ENCODE results near the gene C2CD3.
"Not testable (repeated sequence)": the region's sequence is repeated elsewhere in the genome, so short reads cannot be mapped to it uniquely, and the experiment has no call there.

The C2CD3 gene

DNA sequence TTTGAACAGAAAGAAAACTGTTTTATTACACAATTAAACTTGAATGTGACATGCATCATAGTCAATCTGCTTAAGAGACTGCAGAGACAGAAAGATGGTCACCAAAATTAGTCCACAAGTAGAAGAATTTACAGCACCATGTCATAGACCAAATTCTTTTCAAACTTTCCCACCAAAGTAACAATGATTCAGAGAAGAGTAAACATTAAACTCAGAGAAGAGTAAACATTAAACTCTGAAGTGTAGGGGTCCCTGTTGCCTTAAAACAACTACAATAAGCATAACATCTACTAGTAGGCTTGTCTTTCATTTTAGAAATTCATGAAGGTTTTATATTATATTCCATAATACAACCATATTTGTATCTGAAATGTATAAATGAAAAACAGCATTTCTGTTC, 104.1 kb downstream of the C2CD3 start:
- DNase-seq, result not testable (repeated sequence)

DNA sequence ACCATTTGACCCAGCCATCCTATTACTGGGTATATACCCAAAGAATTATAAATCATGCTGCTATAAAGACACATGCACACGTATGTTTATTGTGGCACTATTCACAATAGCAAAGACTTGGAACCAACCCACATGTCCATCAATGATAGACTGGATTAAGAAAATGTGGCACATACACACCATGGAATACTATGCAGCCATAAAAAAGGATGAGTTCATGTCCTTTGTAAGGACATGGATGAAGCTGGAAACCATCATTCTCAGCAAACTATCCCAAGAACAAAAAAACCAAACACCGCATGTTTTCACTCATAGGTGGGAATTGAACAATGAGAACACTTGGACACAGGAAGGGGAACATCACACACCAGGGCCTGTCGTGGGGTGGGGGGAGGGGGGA, 105.3 kb downstream of the C2CD3 start:
- not testable (repeated sequence) for DNase-seq

DNA sequence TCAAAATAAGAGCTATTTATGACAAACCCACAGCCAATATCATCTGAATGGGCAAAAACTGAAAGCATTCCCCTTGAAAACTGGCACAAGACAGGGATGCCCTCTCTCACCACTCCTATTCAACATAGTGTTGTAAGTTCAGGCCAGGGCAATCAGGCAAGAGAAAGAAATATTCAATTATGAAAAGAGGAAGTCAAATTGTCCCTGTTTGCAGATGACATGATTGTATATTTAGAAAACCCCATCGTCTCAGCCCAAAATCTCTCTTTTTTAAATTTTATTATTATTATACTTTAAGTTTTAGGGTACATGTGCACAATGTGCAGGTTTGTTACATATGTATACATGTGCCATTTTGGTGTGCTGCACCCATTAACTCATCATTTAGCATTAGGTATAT, 107.2 kb downstream of the C2CD3 start:
- not testable (repeated sequence) for DNase-seq

DNA sequence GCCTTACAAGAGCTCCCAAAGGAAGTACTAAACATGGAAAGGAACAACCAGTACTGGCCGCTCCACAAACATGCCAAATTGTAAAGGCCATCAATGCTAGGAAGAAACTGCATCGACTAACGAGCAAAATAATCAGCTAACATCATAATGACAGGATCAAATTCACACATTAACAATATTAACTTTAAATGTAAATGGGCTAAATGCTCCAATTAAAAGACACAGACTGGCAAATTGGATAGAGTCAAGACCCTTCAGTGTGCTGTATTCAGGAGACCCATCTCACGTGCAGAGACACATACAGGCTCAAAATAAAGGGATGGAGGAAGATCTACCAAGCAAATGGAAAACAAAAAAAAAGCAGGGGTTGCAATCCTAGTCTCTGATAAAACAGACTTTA, 109.2 kb downstream of the C2CD3 start:
- not testable (repeated sequence) for DNase-seq

DNA sequence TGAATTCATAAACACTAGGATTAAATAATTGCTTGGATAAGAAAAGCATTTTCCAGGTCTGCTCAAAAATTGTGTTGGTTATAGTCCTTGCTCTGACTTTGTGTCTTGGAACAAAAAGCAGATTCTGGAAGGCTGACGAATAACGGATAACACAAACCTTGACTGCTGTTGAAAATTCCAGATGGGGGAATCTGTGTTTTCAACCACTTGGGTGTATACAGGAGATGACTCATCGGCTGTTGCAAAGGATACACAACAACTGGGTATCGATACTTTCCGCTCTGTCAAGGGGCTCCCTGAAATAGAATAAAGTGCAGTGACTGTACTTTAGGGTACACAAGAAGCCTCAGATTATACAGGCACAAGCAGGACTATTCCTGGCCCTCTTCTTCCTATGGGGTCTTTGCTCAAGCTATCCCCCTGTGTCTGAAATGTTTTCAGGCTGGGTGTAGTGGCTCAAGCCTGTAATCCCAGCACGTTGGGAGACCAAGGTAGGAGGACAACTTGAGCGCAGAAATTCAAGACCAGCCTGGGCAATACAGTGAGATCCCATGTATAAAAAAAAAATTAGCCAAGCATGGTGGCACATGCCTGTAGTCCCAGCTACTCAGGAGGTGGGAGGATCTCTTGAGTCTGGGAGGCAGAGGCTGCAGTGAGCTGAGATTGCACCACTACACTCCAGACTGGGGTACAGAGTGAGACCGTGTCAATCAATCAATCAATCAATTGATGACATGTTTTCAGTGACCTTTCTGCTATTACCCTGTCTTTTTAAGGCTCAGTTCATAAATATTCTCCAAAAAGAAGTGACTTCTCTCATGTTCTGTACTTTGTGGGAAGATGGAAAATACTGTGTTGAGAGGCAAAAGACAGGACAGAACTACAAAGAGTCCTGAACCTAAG, 113.3 kb downstream of the C2CD3 start:
- no peak for DNase-seq

DNA sequence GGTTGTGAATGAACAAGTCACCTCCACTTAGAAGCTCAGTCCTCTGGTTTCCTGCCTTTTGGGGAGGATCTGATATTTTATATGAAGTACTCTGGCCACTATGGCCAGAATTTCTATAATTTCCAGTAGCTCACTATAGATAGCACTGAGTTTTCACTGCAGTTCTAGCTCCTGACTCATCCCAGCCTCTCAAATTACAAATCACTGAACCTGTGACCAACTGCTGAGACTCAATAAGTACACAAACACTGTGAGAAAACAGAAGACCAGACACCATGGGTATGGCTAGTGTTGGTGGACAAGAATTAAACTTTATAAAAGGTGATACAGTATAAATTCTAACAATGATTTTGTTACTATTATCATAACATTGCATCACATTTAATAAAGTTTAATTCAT, 114.9 kb downstream of the C2CD3 start:
- DNase-seq, result no peak

DNA sequence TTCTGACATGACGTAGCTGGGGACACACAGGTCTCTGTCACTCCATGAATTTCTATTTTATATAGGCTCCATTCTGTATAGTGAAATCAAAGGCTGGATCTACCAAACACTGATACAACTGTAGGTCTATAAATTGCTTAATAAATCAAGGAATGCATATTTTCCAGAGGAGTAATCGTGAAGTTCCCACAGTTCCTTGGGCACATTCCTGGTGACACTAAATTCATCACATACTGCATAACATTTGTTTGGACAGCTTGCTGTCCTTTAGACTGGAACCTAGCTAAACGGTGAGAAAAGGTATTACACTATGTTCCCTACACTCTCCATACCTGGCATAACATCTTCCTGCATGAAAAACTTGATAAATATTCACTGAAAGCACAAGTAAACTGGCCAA, 120.3 kb downstream of the C2CD3 start:
- no peak for DNase-seq

DNA sequence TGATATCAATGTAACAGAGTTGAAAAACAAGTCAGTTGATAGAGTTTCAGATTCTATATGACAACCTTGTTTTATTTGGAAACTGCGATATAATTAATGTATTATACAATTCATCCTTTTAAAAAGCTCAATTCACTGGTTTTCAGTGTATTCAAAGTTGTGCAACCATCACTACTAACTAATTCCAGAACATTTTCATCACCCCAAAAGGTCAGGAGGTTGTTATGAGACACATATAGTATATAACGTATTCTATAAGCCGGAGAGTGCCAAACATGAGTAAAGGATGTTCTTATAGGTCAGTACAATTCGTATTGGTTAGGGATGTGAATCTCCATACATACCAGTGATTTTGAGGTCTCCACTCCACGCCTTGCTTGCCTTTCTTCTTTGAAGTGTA, 121.8 kb downstream of the C2CD3 start:
- DNase-seq, result no peak

DNA sequence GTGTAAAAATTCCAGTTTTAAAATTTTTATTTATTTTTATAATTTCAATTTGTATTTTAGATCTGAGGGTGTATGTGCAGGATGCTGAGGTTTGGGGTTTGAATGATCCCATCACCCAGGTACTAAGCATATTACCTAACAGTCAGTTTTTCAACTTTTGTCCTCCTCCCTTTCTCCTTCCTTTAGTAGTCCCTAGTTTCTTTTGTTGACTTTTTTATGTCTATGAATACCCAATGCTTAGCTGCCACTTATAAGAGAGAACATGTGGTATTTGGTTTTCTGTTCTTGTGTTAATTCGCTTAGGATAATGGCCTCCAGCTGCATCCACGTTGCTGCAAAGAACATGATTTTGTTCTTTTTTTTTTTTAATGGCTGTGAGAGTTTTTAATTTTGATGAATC, 126.3 kb downstream of the C2CD3 start:
- no peak for DNase-seq

DNA sequence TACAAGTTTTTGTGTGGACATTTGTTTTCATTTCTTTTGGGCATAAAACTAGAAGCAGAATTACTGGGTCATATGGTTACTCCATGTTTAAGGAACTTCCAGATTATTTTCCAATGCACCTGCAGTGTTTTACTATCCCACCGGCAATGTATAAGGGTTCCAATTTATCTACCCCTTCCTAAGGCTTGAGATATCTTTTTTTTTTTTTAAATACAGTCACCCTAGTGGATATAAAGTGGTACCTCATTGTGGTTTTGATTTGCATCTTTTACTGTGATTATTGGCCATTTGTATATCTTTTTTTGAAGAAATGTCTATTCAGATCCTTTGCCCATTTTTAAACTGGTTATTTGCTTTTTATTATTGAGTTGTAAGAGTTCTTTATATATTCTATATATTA, 127.4 kb downstream of the C2CD3 start:
- DNase-seq, result no peak

DNA sequence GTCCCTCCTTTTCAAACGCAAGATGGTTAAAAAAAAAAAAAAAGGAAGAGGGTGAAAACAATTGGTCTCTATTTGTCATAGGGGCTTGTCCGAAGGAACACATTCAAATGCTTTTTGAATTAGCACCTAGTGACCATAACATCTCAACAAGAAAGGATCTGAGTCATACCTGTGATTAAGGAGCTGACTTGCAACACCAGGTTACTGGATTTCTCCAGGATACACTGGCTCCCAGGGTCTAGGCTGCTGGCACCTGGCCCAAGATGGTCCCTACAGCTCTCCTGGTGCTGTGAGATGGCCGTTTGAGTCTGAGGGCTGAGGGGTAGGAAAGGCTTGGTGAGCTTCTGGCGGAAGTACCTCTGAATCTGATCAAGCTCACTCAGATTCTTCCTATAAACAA, 133.5 kb downstream of the C2CD3 start:
- no peak for DNase-seq

DNA sequence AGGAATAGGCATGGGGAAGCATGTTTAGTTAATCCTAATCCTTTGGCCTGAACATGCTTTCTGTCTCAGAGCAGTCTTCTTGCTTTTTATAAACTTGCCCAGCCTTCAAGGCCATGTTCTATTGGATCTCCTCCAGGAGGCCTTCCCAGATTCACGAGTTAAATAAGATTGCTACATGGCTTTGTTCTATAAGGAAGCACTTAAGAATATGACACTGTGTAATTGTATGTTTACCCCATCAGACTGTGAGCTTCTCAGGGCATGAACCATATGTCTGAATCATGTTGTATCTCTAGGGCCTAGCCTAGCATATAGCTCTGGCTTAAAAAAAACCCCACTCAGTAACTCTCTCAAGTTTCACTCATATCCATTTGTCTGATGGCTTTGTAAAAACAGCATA, 135.5 kb downstream of the C2CD3 start:
- no peak for DNase-seq

DNA sequence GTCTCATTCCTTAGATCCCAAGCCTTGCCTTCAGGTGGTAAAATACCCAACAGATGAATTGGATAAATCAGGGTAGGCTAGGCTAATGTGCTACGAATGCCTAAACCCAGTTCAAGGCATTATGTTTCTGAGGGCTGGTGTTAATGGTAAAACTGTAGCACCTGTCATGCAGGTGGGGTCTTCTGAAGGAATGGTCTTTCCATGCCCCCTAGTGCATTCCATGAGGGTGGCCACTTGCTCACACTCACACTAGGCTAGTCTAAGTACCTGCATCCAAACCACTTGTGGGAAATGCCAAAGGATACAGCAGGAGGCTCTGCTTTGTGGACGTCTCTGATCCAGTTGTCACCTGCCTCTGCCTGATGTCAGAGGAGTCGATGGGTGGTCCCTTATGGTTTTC, 137.8 kb downstream of the C2CD3 start:
- DNase-seq, result peak; percentile 30

DNA sequence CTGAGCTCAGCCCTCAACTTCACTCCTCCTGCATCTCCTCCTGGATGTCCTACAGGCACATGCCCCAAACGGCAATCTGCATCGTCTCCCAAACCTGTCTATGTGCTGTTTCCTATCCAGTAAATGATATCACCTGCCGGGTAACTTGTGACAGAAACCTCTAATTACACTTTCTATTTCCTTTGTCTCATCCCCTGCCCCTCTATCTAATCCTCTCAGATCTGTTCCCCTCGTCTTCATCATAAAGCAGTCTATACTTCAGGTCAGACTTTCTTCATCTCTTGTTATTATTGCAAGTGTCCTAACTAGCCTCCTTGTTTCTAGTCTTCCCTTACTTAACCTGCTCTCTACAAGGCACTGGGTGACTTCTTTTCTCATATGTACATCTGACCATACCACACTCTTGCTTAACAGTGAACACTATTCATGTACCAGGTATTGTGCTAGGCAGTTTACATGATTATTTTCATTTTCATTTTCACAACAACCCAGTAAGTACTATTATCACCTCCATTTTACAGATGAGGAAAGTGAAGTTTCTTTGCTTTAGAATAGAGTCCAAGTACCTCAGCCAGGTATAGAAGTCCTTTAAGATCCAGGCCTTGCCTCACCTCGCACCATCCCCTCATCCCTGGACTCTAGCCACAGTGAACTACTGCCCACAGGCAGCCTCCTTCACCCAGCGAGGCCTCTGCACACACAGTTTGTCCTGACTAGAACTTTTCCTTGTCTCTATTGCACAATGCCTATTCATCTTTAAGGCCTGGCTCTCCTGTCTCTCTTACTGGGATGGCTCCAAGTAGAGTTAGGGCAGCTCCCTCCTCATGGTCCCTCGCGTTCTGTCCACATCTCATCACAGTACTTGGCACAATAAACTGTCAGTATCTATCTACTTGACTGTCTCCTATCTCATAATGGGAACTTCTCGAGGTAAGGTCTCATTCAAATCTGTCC, 139.8 kb downstream of the C2CD3 start:
- no peak for DNase-seq

DNA sequence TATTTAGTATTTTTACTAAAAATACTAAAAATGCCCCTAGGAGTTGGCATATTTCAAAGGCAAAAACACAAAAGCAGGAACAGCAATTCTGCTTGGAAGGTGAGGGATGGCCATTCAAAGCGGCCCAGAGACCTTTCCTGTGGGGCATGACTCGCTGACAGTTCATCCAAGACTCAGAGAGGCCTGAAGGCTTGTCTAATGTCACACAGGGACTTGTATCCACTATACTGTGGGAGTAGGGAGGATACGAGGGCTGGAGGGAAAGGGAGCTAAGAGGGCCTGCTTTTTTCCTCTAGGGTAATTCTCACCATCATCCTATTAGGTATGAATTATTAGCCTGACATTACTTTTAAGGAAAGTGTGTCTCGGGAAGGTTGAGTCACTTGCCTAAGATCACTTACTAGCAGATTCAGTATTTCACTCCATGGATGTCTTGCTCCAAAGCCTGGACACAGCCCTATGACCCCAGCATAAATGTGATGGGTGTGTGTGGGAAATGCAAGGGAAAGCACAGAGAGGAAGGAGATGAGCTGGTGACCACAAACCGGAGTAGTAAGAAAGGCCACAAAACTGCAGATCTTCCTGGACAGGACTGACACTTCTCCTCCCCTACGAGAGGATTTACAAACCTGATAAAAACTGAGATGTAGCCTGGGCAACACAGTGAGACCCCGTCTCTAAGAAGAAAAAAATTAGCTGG, 145.2 kb downstream of the C2CD3 start:
- DNase-seq, result peak; percentile 57

DNA sequence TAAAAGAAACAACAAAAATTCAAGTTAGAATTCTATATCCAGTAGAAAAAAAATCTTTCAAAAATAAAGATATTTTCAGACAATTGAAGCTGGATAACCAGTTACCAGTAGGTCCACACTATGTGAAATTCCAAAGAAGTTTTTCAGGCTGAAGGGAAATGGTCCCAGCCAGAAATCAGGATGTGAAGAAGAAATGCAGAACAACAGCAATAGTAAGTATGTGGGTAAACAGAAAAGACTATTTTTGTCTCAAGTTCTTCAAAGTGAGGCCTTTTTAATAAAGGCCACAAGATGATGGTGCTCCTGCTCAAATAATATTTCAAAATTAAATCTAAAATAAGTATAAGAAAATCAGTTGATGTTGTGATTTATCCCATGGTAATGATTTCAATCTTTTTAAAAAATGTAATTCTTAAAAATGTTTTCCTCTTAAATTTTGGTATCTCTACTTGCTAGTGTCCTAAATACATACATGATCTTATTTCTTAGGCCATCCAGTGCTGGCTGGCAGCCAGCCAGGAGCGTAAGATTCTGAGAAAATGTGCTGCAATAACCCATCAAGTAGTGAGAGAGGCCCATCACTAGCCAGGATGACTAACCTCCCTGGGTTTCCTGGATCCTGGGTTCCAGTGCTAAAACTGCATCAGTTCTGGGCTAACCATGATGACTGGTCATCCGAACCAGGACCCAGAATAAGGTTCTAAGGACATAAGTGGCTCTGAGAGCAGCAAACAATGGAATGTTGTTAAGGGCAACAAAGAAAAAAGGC, 146.4 kb downstream of the C2CD3 start:
- DNase-seq, result peak; percentile 61

DNA sequence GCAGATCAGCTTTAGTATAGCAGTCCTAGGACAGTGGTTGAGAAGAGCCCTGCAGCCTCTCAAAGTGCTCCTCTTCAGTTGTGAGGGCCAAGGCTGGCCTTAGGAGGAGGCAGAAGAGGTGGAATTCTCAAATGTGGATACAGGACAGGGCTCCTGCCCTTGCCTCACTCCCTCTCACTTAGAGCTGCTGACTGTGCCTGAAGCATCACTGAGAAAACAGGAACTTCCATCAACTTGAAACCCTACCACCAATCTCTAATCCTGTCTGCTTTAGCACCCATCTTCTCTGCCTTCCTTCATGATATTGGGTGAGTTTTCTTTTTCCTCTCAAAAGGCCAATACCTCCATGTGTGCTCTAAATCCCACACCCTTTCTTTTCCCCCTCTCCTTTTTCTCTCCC, 147.5 kb downstream of the C2CD3 start:
- DNase-seq, result peak; percentile 30

DNA sequence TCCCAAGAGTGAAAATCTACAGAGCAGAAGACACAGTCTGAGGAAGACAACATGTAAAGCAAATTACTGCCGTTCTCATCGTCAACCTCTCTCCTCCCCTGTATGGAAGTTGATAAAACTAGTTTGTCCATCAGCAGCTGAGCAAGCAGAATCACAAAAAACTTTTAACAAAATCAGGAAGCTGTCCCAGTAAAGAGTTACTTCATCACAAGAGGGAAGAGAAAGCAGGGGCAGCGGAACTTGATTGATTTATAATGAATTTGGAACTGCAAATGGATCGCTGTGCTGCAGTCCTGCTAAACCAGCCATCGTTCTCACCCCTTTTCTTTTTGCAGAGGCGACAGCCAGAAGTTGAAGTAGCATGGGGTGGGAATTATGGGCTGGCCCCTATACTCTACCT, 148.3 kb downstream of the C2CD3 start:
- no peak for DNase-seq

DNA sequence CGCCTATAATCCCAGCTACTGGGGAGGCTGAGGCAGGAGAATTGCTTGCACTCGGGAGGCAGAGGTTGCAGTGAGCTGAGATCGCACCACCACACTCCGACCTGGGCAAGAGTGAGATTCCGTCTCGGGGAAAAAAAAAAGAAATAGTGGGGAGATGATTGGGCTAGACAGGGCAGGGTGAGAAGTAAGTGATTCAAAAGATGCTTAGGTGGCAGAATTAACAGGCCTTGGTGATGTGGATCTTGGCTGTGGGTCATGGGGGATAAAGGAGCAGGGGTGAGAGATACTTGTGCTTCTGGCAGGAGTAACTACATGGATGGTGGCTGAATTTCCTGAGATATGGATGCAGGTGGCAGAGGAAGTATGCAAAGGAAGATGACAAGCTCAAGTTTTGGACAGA, 148.8 kb downstream of the C2CD3 start:
- no peak for DNase-seq

DNA sequence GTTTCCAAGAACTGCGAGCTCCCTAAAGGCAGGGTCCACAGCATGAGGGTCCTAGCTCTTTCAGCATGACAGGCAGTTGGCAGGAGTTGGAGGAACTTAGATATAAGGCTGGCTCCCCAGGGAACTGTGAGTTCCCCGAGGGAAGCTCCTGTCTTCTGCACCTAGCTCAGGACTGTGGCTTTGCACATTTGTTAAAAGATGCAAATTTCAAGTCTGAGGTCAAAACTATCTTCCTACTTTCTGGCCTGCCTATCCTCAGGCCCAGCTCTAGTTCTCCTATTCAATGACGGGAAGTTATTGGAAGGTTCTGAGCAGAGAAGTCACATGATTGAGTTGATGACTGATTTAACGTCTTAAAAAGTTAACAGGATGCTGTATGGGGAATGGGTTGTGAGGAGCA, 150.3 kb downstream of the C2CD3 start:
- no peak for DNase-seq

DNA sequence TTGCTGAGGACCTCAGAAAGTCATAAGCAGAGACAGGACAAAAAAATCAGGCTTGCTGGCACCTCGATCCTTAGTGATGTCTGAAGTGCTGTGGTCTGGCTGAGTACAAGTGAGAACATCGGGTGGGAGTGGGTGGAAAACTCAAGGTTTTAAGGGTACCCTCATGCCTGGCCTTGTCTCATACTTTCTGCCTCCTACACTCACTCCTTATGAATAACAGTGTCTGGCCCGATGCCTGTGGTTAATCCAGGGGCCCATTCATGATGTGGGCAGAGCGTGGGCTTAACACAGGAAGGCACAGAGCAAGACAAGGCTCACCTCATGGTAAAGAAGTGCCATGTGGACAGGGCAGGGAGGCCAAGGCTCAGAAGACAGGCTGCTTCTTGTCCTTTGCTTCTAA, 150.9 kb downstream of the C2CD3 start:
- no peak for DNase-seq

DNA sequence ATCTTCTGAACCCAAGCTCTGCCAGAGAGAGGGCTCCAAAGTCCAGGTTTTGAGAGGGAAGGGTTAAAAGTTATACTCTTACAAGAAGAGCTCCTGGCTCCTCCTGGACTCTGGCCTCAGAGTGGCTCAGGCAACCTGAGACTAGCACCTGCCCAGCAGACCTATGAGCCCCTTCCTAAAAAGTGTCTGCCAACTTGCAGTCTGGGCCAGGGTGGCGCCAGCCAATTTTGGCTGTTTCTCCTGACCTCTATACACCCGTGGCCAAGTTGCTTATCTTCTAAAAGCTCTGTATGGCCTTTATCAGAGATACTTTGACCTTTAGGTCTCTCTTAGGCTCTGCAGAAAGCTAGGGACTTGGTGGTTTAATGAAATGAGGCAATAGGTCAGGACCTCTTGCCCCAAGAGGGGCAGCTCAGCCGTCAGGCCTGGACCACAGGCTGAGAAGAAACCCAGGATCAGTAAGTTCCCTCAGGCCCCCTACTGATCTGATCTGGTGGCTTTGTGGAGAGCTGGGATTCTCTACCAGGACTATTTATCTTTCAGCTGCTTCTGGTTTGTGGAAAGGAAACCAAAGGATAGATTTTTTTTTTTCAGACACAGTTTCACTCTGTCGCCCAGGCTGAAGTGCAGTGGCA, 151.6 kb downstream of the C2CD3 start:
- no peak for DNase-seq
